Hepatocyte (in vitro differentiated cells): Measurements from ENCODE around the gene ZNRF1. TPM values are rescaled to one million over a fixed set of nuclear protein-coding genes. Genes with fewer than 3 reads are reported as not detected.
"Not testable (repeated sequence)": the region's sequence is repeated elsewhere in the genome, so short reads cannot be mapped to it uniquely, and the experiment has no call there.

Experiments
- DNase-seq: peaks from one replicate; pipeline ENCODE4 v3.0.0-alpha.2; 2016; ENCODE audit warnings: low spot score
- H2AFZ ChIP-seq: fragments of 200-600 bp; sonication (generic); 2 replicates; pipeline ENCODE4 v1.6.0; 2016; ENCODE audit warnings: antibody characterized with exemption, mild to moderate bottlenecking
- H3K27ac ChIP-seq: fragments of 200-600 bp; sonication (generic); 2 replicates; pipeline ENCODE4 v1.5.1; 2016; ENCODE audit warnings: mild to moderate bottlenecking
- H3K27me3 ChIP-seq: fragments of 200-600 bp; sonication (generic); 2 replicates; pipeline ENCODE4 v1.6.1; 2016
- H3K36me3 ChIP-seq: fragments of 200-600 bp; sonication (generic); replicated peaks from 2 replicates; pipeline ENCODE4 v1.5.1; 2016; ENCODE audit warnings: low read depth; ENCODE audit not compliant: insufficient read depth
- H3K4me1 ChIP-seq: fragments of 200-600 bp; sonication (generic); 2 replicates; pipeline ENCODE4 v1.5.1; 2016; ENCODE audit warnings: mild to moderate bottlenecking, moderate library complexity; ENCODE audit not compliant: insufficient read depth
- H3K4me2 ChIP-seq: fragments of 200-600 bp; sonication (generic); 2 replicates; pipeline ENCODE4 v1.6.0; 2016
- H3K4me3 ChIP-seq: fragments of 200-600 bp; sonication (generic); 2 replicates; pipeline ENCODE4 v1.5.1; 2016; ENCODE audit warnings: mild to moderate bottlenecking
- H3K79me2 ChIP-seq: fragments of 200-600 bp; sonication (generic); 2 replicates; pipeline ENCODE4 v1.6.0; 2017; ENCODE audit warnings: mild to moderate bottlenecking
- H3K9me2 ChIP-seq: fragments of 200-600 bp; sonication (generic); replicated peaks from 2 replicates; pipeline ENCODE4 v1.6.0; 2017; ENCODE audit warnings: mild to moderate bottlenecking; ENCODE audit not compliant: insufficient read depth
- H3K9me3 ChIP-seq: fragments of 200-600 bp; sonication (generic); 2 replicates; pipeline ENCODE4 v1.5.1; 2016; ENCODE audit warnings: low read depth, mild to moderate bottlenecking
- H4K20me1 ChIP-seq: fragments of 200-600 bp; sonication (generic); 2 replicates; pipeline ENCODE4 v1.6.0; 2016; ENCODE audit warnings: mild to moderate bottlenecking; ENCODE audit not compliant: insufficient read depth, poor library complexity, severe bottlenecking
- CTCF ChIP-seq: fragments of 200-600 bp; sonication (generic); IDR thresholded peaks from 2 replicates; pipeline ENCODE4 v1.5.1; 2016; ENCODE audit warnings: antibody characterized with exemption, mild to moderate bottlenecking; ENCODE audit not compliant: poor library complexity
- EZH2 ChIP-seq: fragments of 200-600 bp; sonication (generic); IDR thresholded peaks from 2 replicates; pipeline ENCODE4 v1.6.1; 2016; ENCODE audit warnings: antibody characterized with exemption, mild to moderate bottlenecking, borderline replicate concordance
- EZH2phosphoT487 ChIP-seq: fragments of 200-600 bp; sonication (generic); IDR thresholded peaks from one replicate; pipeline ENCODE4 v1.6.1; 2018; ENCODE audit warnings: antibody characterized with exemption, mild to moderate bottlenecking, low read depth, moderate library complexity; ENCODE audit not compliant: unreplicated experiment, severe bottlenecking
- WGBS: methylation state at CpG from one replicate; pipeline ENCODE4 v1.1.6; 2016; ENCODE audit warnings: low lambda C conversion rate; ENCODE audit errors: missing lambda C conversion rate; 5-methylcytosine and 5-hydroxymethylcytosine counted together
- polyA plus RNA-seq: library from polyadenylated mRNA; unstranded; fragments of >200 nt; fragmentation: Nextera tagmentation; extraction: Ambion mirVana; gene quantifications from 2 replicates; pipeline ENCODE4 v1.2.1, GENCODE V29; 2016
- total RNA-seq: library from RNA; depleted of rRNA; stranded (reverse); fragments of >200 nt; gene quantifications from 2 replicates; pipeline ENCODE4 v1.2.3, GENCODE V29; 2014

ZNRF1 gene
- total and polyA plus RNA-seq, 2 experiments from 2014 or later = 23.0 to 46.5 TPM

GRCh38 chr16:74984529-74985296, 14.1 kb upstream of the ZNRF1 start, which contains the start of gene WDR59:
Gene WDR59, minus strand, starts transcription at chr16:74985123. Its CDS starts 106 bp downstream, at chr16:74985017.
- peak within 1 kb of the TSS; percentile 79 for H2AFZ ChIP-seq
- TF ChIP-seq CTCF = no peak
- TF ChIP-seq EZH2 = no peak
- no peak for TF ChIP-seq EZH2phosphoT487
- WGBS = under 1% methylated on average over 48 of the region's 68 CpGs

GRCh38 chr16:74987027-74987681, 11.7 kb upstream of the ZNRF1 start:
- no peak overlapping the region for H3K4me3 ChIP-seq
- no peaks in the 10 kb centered on the region for H4K20me1 ChIP-seq
- H3K79me2 ChIP-seq = peaks cover 25% of the 10 kb centered on the region
- no peak for DNase-seq
- no peaks in the 10 kb centered on the region for H3K9me2 ChIP-seq
- H3K4me1 ChIP-seq = no peaks in the 10 kb centered on the region
- H3K27ac ChIP-seq = no peak overlapping the region
- H3K9me3 ChIP-seq = no peaks in the 10 kb centered on the region
- H2AFZ ChIP-seq = no peak overlapping the region
- H3K4me2 ChIP-seq = no peak overlapping the region
- no peaks in the 10 kb centered on the region for H3K36me3 ChIP-seq
- H3K27me3 ChIP-seq = no peaks in the 10 kb centered on the region
- no peak for TF ChIP-seq CTCF
- TF ChIP-seq EZH2phosphoT487 = no peak
- no peak for TF ChIP-seq EZH2
- 81% methylated on average over 8 of the region's 8 CpGs for WGBS

More at GRCh38 chr16:74984529-74985296, 14.1 kb upstream of the ZNRF1 start, which contains the start of gene WDR59:
- Histone ChIP-seq H3K4me2 (peak within 1 kb of the TSS; percentile 85), H3K36me3 (no peaks in the 10 kb centered on the region), H4K20me1 (no peaks in the 10 kb centered on the region), H3K27ac (peak within 1 kb of the TSS; percentile 79), H3K9me3 (no peaks in the 10 kb centered on the region), H3K79me2 (peaks cover 47% of the 10 kb centered on the region), H3K4me3 (peak within 1 kb of the TSS; percentile 75), H3K27me3 (no peaks in the 10 kb centered on the region), H3K4me1 (no peaks in the 10 kb centered on the region), H3K9me2 (no peaks in the 10 kb centered on the region)
- DNase-seq = peak; percentile 100

GRCh38 chr16:74989864-74990263, 9.0 kb upstream of the ZNRF1 start:
- 94% methylated on average over 3 of the region's 3 CpGs for WGBS
- DNase-seq, H3K9me2 ChIP-seq, H3K27me3 ChIP-seq, H3K4me2 ChIP-seq, H2AFZ ChIP-seq, H3K4me3 ChIP-seq, H3K9me3 ChIP-seq, H3K79me2 ChIP-seq, H3K27ac ChIP-seq, H3K36me3 ChIP-seq, H4K20me1 ChIP-seq: not testable (repeated sequence)
- peaks cover 12% of the 10 kb centered on the region for H3K4me1 ChIP-seq

GRCh38 chr16:74990832-74991231, 8.0 kb upstream of the ZNRF1 start:
- Histone ChIP-seq H2AFZ (no peak overlapping the region), H3K36me3 (no peaks in the 10 kb centered on the region), H4K20me1 (no peaks in the 10 kb centered on the region), H3K9me2 (no peaks in the 10 kb centered on the region), H3K4me1 (peaks cover 12% of the 10 kb centered on the region), H3K27me3 (no peaks in the 10 kb centered on the region), H3K4me3 (no peak overlapping the region), H3K27ac (peak overlapping the region; percentile 82), H3K79me2 (no peaks in the 10 kb centered on the region), H3K4me2 (no peak overlapping the region), H3K9me3 (no peaks in the 10 kb centered on the region)
- no peak for DNase-seq
- TF ChIP-seq CTCF = no peak
- no peak for TF ChIP-seq EZH2phosphoT487
- 99% methylated on average over 10 of the region's 10 CpGs for whole genome bisulfite sequencing
